Inflammatory macrophage treated with lipopolysaccharide for 4 hours (primary cell): ENCODE results near the gene ARHGDIA.
A peak's percentile ranks its signal among the peaks of the same experiment; 100 is the strongest.

Experiments
- DNase-seq: peaks from one replicate; pipeline ENCODE4 v3.0.0-alpha.2; 2020

The ARHGDIA gene

GRCh38 chr17:81905993-81906392, 34.9 kb upstream of the ARHGDIA start:
- DNase-seq: no peak

GRCh38 chr17:81905424-81905875, 34.3 kb upstream of the ARHGDIA start:
- no peak for DNase-seq

- no peak for DNase-seq
Measured at GRCh38 chr17:81904600-81905423, 33.7 kb upstream of the ARHGDIA start.

- no peak for DNase-seq
Measured at GRCh38 chr17:81903896-81904599, 32.9 kb upstream of the ARHGDIA start.

- no peak for DNase-seq
Measured at GRCh38 chr17:81903415-81903831, 32.3 kb upstream of the ARHGDIA start.

- no peak for DNase-seq
Measured at GRCh38 chr17:81902653-81903414, 31.7 kb upstream of the ARHGDIA start.

- DNase-seq: peak; percentile 16
Measured at GRCh38 chr17:81902023-81902652, 31.0 kb upstream of the ARHGDIA start, which contains the start of gene NPB. Gene NPB (plus strand): TSS chr17:81902238. CDS start chr17:81902278, 40 bp downstream.

- no peak for DNase-seq
Measured at GRCh38 chr17:81901167-81902022, 30.3 kb upstream of the ARHGDIA start.

GRCh38 chr17:81900181-81900820, 29.2 kb upstream of the ARHGDIA start:
- no peak for DNase-seq

GRCh38 chr17:81899514-81900166, 28.5 kb upstream of the ARHGDIA start:
- no peak for DNase-seq

GRCh38 chr17:81898885-81899284, 27.7 kb upstream of the ARHGDIA start:
- DNase-seq: no peak

- DNase-seq: no peak
Measured at GRCh38 chr17:81898029-81898866, 27.1 kb upstream of the ARHGDIA start.

GRCh38 chr17:81895400-81895799, 24.3 kb upstream of the ARHGDIA start:
- DNase-seq: no peak

- DNase-seq: no peak
Measured at GRCh38 chr17:81891303-81891552, 20.1 kb upstream of the ARHGDIA start.

GRCh38 chr17:81890447-81891302, 19.5 kb upstream of the ARHGDIA start:
- DNase-seq: peak; percentile 33

GRCh38 chr17:81889602-81890001, 18.5 kb upstream of the ARHGDIA start:
- no peak for DNase-seq

GRCh38 chr17:81888988-81889595, 18.0 kb upstream of the ARHGDIA start:
- DNase-seq: no peak
